ENCODE data around the gene NRP1.
A peak's percentile ranks its signal among the peaks of the same experiment; 100 is the strongest.

NRP1 gene

DNA sequence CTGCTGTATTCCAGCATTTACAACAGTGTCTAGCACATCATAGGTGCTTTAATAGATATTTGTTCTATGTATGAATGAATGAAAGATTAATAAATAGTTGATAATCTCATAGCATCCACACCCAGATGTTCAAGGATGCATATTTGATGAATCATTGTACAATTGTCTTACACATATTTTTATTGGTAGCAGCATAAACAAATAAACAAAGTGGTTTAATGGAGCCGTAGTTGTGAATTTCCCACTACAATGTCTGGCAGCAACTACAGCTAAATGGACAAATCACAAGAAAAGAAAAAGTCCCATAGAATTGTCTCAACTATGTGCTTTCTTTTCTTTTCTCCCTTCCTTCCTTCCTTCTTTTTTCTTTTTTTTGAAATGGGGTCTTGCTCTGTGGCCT, 150.8 kb downstream of the NRP1 start:
- DNase-seq (ENCODE audit: low spot score) = no peak

DNA sequence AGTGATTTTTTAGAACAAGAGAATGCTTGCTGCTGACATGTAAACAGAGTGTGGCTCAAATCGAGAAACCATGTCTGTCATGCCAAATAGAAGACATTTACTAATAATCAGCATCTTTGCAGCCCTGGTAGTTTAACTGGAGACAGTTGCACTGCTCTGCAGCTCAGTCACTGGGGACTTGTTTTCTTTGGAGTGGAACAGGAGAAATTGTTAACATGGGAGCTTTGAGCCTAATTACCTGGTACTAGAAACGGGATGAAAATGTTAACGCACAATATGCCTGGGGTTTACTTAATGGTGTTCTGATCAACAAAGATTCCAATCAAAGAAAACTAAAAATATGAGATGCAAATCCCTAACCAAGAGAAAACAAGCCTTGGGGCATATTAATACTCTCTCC, 153.5 kb downstream of the NRP1 start:
- DNase-seq (ENCODE audit: low spot score) = no peak

DNA sequence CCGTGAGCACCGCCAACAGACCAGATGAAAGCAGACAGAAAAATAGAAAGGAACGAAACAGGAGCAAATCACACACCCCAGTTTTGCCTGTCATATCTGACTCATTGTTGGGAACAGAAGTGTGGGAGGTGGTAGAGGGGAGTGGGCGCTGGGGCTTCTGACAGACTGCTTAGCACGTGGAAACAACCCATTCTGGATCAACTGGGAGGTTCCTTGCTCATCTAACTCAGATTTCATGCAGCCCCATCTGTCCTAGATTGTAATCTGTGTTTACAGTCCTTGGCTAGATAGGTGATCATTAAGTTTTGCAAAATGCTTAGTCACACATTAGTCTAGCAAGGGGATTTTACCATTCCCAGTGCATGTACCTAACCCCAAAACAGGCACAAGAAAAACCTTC, 154.1 kb downstream of the NRP1 start:
- DNase-seq (ENCODE audit: low spot score) = no peak

DNA sequence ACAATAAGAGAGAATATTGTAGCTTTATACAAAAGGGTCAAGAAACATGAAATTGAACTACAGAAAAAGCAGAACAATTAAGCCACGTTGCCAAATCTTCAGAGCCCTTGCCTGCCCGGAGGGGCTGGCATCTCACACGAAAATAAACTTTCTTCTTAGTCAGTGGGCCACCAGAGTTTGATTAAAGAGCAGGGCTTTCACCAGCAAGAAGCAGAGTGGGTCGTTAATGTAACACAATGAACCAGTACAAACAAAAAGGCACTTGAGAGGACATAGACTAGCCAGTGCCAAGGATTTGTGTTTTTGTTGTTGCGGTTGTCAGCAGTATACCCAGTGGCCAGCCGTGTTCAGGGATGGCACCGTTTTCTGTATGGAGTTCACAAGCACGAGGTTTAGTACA, 155.4 kb downstream of the NRP1 start:
- no peak for DNase-seq (ENCODE audit: low spot score)

DNA sequence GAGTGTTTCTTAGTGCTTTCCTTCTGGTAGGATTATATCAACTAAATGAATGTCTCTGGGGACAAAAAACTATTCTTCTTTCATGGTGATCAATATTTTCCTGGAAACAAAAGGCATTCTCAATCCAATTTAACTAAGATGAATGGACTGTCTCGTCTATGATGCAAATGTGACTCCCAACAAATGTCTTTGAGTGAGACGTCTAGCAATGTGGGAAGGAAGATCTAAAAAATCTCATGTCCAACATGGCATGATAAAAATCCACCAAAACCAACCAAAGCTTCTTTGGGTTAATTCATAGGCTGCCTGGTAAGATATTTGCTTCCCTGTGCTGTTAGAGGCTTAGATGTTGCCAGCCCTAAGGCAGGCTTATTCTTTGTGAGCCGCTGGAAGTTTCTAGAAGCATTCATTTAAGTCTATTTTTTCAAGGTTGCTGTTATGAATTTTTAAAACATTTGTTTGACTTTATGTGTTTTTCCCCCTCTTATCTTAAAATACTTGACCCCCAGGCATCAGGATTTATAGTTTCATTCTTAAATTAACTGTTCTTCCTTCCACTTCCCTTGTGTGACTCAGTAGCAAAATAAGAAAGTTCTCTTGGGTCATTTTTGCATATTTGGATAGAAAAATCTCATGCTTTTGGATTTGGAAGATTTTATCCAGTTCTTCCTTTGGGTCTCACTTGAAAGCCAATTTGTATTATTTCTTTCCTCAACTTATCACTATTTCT, 156.3 kb downstream of the NRP1 start:
- no peak for DNase-seq (ENCODE audit: low spot score)

DNA sequence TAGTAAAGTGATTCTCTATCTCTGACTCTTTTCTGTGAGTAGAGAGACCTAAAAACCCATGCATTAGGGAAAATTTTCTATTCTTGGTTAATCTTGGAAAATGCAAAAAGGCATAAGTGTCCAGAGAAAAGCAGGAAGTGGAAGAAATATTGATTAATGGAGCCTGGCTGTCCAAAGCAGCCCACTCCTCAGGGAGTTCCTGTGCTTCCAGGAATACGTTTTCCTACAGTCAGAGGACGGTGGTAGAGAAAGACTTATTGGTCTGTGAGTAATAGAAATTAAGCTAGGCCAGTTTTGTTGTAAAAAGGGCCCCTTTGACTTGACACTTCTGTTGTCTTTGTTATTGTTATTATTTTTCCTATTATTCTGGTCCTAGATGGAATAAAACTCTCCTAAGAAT, 157.8 kb downstream of the NRP1 start:
- DNase-seq (ENCODE audit: low spot score) = no peak

DNA sequence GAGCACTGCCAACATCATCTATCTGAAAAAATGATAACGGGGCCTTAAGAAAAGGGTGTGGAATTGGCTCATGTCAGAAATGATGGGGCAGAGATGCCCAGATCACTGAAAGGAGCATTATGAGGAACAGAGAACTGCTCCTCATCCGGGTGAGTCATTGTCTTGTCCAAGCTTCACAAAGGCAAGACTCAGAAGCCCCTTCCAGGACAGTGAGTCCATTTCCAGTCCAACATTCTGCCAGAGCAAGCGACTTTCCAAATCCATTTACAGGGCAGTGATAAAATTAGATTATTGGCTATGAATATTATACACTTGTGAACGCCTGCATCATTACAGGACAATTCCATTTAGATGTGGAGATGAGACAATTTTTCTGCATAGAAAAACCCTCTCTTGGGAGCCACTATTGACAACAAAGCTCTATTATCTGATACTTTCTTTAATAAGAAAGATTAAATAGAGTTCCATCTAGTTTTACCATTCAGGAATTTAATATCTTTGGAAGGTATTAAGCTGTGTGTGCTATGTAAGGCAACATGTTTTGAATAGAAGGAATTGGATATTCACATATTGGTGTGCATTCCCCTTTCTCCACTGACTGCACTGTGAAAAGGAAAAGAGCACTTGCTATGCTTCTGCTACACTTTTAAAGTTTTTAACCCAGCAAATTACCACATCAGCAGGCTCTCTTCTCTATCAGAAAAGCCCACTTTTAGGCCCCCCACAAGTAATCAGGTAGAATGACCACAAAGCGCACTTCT, 159.6 kb downstream of the NRP1 start:
- no peak for DNase-seq (ENCODE audit: low spot score)

DNA sequence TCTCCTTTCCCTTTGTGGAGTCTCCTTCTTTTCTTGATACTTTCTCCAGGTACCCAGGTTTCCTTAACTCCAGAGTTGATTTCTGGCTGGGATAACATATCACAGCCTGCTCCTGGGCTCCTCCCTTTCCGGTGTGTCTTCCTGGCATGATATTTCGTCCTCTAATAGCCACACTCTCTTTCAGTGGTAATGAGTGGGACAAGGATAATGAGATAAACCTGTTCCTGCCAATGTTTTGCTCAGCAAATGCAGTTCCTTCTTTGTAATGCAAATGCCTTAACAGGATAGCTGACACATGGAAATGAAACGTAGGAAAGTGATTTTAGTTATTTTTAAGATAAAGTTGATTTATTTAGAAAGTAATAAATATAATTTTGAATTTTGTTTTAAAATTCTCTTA, 168.6 kb downstream of the NRP1 start:
- no peak for DNase-seq (ENCODE audit: low spot score)

DNA sequence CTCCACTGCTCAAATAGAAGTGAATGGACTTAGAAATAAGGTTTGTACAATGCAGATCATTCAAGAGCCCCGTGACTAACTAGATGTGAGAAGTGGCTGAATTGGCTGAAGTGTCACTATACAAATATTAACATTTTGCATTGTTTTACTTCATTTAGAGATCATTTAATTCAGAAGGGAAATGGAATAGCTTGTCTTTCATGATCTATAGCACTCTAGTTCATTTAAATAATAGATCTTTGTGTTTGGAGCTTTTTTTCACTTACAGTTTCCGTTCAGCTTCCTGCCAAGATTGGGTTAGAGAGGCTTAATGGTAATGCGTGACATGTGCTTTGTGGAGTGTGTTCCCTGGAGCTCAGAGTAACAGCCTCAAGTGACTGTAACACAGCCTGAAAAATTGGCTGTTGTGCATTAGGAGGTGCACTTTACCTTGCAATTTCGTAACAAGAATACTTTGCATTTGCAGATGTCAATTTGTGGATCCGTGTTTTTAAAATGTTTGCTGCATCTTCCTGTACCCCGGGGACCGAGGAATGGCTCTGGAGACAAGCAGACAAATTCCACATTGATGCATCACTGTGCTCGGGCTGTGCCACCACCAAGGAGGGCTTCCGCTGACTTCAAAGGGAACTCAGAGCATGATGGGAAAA, 170.3 kb downstream of the NRP1 start:
- no peak for DNase-seq (ENCODE audit: low spot score)

DNA sequence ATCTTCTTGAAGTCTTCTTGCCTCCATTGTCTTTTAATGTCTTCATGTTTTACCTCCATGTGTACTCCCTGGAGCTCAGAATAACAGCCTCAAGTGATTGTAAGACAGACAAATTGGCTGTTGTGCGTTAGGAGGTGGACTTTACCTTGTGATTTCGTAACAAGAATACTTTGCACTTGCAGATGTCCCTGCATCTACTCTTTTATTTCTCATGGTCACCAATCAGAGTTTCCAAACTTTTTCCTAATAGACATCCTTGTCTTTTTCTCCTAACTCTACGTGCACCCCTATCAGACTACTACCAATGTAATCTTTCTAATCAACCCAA, 172.3 kb downstream of the NRP1 start:
- DNase-seq (ENCODE audit: low spot score) = no peak

DNA sequence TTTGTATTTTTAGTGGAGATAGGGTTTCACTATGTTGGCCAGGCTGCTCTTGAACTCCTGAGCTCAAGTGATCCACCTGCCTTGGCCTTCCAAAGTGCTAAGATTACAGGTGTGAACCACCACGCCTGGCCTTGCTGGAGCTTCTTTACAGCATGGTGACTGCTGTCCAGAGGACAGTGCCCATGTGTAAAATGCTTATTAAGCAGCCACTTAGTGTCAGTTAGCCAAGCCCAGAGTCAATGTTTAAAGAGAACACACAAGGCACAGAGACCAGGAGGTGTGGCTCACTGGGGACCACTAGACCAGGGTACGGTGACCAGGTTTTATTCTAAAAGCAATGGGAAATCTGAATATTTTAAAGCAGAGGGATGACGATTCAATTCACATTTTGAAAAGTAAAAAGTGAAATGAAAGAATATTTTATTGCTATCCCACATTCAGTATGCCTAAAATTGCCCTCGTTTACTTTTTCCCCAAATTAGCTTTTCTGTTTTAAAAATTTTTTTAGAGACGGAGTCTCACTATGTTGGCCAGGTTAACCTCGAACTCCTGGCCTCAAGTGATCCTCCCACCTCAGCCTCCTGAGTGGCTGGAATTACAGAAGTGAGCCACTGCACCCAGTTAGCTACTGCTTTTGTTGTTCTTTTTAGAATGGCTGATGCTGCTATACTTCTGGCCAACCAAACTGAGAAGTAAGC, 172.8 kb downstream of the NRP1 start:
- no peak for DNase-seq (ENCODE audit: low spot score)

DNA sequence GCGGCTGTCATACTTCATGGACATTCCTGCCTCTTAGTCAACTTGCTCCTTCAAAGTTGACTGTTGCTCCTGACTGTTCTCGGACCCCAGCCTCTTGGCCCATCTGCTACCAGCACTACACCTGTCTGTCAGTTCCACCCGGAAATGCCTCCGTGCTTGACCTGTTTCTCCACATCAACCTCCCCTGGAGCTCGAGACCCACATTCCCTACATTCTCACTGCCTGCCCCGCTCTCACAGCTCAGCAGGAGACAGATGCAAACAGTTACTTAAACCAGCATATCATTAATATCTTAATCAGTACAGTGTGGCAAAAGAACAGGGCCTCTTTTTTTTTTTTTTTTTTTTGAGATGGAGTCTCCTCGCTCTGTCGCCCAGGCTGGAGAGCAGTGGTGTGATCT, 174.3 kb downstream of the NRP1 start:
- DNase-seq (ENCODE audit: low spot score) = no peak

DNA sequence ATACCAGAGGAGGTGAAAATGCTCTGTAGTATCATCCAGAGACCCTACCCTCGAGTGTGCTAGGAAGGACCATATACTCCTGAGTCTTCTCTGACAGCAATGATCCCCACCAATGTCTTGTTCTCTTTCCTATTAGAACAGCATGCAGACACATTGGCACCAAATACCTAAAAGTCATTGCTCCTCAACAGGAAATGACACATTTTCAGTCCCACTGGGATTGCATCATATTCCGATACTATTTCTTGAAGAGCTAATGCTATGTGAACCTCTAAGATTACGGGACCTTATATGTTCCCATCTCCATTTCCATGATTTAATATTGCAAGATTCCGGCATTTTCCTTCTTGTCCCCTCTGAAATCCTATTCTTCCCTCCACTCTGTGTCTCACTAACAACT, 177.4 kb downstream of the NRP1 start:
- DNase-seq (ENCODE audit: low spot score) = no peak

DNA sequence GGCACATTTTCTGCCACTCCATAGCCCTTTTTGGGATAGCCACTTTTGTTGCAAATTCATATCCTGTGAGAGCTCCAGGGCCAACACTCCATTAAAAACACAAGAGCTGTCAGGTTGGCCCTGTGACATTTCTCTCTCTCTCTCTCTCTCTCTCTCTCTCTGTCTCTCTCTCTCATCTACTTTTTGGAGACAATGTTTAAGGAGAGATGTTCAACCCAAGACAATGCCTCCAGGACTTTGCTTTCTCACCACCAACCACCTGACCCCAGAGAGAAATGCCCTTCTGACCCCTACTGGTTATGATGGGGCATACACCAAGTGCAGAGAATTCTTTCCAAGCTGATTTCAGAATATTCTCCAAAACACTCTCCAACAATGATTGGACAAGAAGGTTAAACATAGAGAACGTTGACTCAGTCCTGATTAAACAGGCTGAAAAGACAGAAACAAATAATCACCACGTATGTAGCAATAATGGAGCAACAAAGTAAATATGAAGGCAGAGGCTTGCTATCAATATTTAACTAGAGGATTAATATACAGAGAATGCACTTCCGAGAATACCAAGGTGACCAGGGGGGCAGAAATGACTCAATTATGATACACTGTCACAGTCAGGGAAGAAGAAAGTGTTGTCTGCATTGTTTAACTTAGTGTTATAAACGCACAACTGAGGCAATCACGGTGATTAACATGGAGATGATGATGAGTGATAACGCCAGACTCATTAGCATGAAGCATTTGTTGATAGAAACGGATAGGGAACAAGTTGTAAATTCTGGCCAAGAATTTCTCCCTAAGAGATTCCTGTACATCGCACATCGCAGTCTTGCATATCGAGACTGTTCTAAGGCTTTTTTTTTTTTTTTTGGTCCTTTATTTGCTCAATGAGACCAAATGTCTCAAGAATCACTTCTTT, 178.5 kb downstream of the NRP1 start:
- peak; percentile 60 for DNase-seq (ENCODE audit: low spot score)

DNA sequence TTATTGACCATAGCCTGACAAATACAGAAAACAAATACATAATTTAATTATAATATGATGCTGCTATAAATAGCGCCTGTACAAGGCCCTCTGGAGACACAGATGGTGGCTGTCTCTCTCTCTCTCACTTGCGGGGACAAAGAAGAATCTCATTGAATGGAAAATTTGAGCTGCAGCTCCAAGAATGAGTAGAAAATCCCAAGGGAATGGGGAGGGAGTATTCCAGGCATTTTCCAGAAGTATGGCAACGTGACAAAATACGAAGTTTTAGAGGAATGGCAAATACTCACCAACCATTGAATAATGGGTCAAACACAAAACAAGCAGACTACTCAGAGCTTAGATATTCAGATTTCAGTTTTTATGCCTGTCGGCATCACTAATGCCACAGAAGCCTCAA, 179.9 kb downstream of the NRP1 start:
- DNase-seq (ENCODE audit: low spot score) = no peak

DNA sequence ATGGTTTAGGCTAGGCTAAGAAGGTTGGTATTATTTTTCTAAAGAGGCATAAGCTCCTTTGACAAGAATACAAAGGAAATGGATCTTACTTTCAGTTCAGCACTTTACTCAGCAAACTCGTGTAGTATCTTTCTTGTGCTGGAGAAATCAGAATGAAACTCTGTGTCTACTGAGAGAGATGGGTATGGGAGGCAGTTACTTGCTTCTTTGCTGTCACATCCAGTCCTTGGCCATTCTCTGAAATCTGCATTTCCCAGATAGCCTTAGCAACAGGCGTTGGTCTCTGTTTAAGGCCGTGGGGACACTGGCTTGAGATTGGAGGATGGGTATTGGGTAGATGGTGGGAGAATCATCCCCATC, 180.5 kb downstream of the NRP1 start:
- DNase-seq (ENCODE audit: low spot score) = no peak

DNA sequence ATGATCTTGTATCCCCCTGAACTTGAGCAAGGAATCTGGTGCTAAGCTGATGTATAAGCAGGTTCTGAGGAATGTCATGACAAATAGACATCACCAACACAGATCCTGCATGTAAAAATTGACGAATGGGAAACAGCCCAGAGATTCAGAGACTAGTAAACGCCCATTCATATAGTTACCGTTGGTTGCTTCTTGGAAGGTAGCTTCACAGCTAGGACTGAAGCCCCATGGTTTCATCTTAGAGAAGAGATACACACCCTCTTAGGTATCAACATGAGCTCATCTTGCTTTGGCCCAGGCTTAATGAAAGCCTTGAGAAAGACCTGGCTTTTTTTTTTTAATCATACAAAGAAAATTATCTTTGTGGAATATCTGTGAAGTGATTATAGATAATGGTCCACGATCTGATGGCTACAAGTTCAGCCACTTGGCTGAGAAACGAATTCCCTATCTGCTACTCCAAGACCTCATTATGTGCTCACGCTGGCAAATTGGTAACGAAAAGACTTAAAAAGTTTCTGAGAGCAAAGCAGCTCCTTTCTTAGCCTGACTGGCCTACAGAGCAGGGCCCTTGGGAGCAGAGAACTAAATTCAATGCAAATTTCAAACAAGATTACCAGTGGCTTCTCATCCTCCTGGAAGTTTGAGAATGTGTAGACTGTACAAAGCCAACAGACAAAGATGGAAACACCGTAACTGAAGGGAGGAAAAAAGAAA, 181.1 kb downstream of the NRP1 start:
- no peak for DNase-seq (ENCODE audit: low spot score)

DNA sequence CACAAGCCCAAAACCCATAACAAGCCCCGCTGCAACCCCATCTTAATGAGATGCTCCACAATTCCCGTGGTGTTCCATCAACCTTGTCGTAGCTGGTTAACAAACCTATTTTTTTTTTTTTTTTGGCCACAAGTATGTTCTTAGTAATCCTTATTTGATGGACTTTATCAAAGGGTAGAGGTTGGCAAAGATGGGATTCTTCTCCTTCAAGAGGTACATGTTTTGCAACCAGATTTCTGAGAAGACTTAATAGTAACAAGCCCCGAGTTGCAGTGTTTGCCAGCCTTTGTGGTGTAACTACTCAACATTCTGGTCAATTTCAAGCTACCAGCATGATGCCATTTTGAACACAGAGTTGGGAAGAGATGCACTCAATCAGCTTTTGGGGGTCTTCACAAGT, 181.7 kb downstream of the NRP1 start:
- no peak for DNase-seq (ENCODE audit: low spot score)

DNA sequence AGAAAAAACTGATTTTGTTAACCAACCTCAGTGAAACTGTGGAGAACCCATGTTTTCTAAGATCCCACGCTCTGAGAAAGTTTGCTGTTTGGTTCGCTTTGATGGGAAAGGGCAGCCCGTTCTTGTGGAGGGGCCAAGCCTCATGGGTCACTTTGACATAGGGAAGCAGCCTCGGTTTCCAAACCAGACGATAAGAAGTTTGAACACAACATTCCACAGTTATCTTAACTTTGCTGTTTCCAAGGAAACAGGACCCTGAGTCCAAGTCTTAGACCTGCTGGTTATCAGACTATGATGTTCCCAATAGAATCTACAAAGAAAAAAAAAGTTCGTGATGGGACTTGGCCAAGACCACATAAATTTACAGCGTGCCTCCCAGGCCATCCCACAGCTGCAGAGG, 182.3 kb downstream of the NRP1 start:
- no peak for DNase-seq (ENCODE audit: low spot score)

DNA sequence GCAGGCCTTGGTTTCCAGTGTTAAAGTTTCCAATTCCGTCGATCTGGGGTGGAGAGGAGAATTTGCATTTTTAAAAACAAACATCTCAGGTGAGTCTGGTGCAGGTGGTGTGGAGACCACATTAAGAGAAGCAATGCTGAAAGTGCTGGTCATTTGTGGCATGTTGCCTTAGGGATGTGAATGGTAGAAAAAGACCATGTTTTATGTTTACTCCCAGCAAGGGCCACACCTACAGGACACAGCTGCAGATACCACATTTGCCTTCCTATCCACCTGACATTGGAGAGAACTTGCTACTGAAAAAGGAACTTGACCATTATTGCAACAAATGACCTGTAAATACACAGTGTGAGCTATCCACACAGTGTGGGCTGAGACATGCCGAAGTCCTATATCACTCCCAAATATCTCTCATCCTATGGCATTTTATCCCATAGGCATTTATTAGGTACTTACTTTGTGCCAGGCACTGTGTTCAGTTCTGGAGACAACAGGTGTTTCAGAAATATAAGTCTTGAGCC, 183.1 kb downstream of the NRP1 start:
- DNase-seq (ENCODE audit: low spot score) = no peak

DNA sequence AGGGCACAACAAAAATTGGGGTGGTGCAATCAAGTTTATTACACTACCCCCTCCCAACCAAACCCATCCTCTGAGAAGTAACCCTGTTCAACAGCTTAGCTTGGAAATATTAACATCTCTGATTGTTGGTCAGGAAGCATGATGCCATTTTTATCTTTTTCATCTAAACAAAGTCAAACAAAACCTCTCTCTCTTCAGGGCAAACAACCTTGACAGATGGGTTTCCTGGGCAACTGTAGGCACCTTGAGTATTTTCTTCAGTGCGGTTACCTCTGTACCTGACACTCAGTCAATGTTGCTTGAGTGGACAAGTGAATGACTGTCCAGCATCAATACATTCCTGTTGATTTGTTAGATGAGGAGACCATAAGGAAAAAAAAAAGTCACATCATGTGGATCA, 183.6 kb downstream of the NRP1 start:
- DNase-seq (ENCODE audit: low spot score) = no peak

Data from NAMALWA (cell line).